ENCODE data around the gene ATAD2B. TPM values are rescaled to one million over a fixed set of nuclear protein-coding genes. Genes with fewer than 3 reads are reported as not detected.

ATAD2B gene
- total and polyA plus RNA-seq, 2 of the 4 experiments (the other 2 are of a cell fraction), result 1.5 to 5.0 TPM

DNA sequence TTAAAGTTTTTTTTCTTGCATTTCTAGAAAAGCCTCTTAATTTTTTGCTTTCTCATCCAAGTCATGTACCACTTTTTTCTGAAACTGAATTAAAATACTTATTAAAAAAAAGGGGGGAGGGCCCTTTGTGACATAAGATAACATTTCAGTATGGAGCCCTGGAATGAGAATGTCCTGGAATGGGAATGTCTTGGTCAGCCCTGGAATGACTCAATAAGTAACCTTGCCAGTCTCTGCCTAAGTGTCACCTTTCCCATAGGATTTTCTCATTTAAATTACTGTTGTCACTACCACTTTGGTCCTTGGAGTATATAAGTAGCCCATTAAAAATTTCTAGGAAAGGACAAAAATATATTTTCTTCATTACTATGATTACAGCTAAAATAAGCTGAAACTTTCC, 18.1 kb upstream of the ATAD2B start:
- ChIA-PET POLR2A (ENCODE audit: unreplicated experiment) (no interaction called here), CTCF (no interaction called here)
- H2AFZ ChIP-seq (replicated peaks; ENCODE audit: low read length, poor library complexity), result no peak overlapping the region
- peak overlapping the region; percentile 32 for H2BK5ac ChIP-seq (ENCODE audit: low read depth, low read length, poor library complexity, severe bottlenecking)
- H4K5ac ChIP-seq (ENCODE audit: low read depth, low read length), result no peak overlapping the region
- H3K4me2 ChIP-seq (ENCODE audit: low read depth, low read length), result no peak overlapping the region; the same call in 1 of the 2 replicates
- DNase-seq (peak; percentile 22), ATAC-seq (ENCODE audit: low read depth) (no peak)
- no peaks in the 10 kb centered on the region for H3K27me3 ChIP-seq (ENCODE audit: control insufficient read depth, insufficient read depth, low read length)
- H3K4ac ChIP-seq (ENCODE audit: low read depth, low read length), result no peak overlapping the region
- H2AK9ac ChIP-seq (replicated peaks; ENCODE audit: low read depth, low read length, poor library complexity), result no peak overlapping the region
- no peak overlapping the region for H2AK5ac ChIP-seq (ENCODE audit: low read depth, low read length)
- intact Hi-C loops (cut with micrococcal nuclease), result loop anchor here (10.0 kb wide), 1 partner anchor 100 kb away; the partner anchor contains the start of genes FKBP1B and WDCP
- no peak overlapping the region for H2BK120ac ChIP-seq (ENCODE audit: low read depth, low read length)
- H4K91ac ChIP-seq (ENCODE audit: insufficient read depth, low read depth, low read length), result no peak overlapping the region
- dilution Hi-C loops (cut with HindIII; ENCODE audit: low sequenced_read_pairs, unreplicated experiment), result no loop called here
- H3K9me3 ChIP-seq (ENCODE audit: control insufficient read depth, insufficient read depth, low read length), result no peaks in the 10 kb centered on the region
- peaks cover 10% of the 10 kb centered on the region for H3K4me1 ChIP-seq (ENCODE audit: control insufficient read depth, insufficient read depth, low read length)
- TF ChIP-seq RAD21 (IDR thresholded peaks at IDR 0.05; ENCODE audit: low read length) (no peak), MAZ (IDR thresholded peaks at IDR 0.05; ENCODE audit: borderline replicate concordance, low read depth, low read length) (no peak), RCOR1 (IDR thresholded peaks at IDR 0.05; ENCODE audit: insufficient replicate concordance, low read length) (no peak), POLR2A (IDR thresholded peaks at IDR 0.05; ENCODE audit: low read depth, low read length) (no peak), MAFK (IDR thresholded peaks at IDR 0.05; ENCODE audit: low read depth, low read length) (no peak), CEBPB (IDR thresholded peaks at IDR 0.05; ENCODE audit: low read depth, low read length) (no peak), SMC3 (IDR thresholded peaks at IDR 0.05; ENCODE audit: low read depth, low read length) (no peak), MXI1 (IDR thresholded peaks at IDR 0.05; ENCODE audit: borderline replicate concordance, low read depth, low read length) (no peak), RFX5 (IDR thresholded peaks at IDR 0.05; ENCODE audit: low read depth, low read length) (no peak), FOS (IDR thresholded peaks at IDR 0.05; ENCODE audit: low read depth, low read length) (no peak), CHD1 (IDR thresholded peaks at IDR 0.05; ENCODE audit: low read depth, low read length) (no peak)
- TF ChIP-seq, protein P1, sequence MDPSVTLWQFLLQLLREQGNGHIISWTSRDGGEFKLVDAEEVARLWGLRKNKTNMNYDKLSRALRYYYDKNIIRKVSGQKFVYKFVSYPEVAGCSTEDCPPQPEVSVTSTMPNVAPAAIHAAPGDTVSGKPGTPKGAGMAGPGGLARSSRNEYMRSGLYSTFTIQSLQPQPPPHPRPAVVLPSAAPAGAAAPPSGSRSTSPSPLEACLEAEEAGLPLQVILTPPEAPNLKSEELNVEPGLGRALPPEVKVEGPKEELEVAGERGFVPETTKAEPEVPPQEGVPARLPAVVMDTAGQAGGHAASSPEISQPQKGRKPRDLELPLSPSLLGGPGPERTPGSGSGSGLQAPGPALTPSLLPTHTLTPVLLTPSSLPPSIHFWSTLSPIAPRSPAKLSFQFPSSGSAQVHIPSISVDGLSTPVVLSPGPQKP (IDR thresholded peaks at IDR 0.05; ENCODE audit: borderline replicate concordance, low read depth, low read length), result no peak
- TF ChIP-seq, protein P2, sequence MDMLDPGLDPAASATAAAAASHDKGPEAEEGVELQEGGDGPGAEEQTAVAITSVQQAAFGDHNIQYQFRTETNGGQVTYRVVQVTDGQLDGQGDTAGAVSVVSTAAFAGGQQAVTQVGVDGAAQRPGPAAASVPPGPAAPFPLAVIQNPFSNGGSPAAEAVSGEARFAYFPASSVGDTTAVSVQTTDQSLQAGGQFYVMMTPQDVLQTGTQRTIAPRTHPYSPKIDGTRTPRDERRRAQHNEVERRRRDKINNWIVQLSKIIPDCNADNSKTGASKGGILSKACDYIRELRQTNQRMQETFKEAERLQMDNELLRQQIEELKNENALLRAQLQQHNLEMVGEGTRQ (IDR thresholded peaks at IDR 0.05; ENCODE audit: low read depth, low read length), result no peak
- TF ChIP-seq, protein P3, sequence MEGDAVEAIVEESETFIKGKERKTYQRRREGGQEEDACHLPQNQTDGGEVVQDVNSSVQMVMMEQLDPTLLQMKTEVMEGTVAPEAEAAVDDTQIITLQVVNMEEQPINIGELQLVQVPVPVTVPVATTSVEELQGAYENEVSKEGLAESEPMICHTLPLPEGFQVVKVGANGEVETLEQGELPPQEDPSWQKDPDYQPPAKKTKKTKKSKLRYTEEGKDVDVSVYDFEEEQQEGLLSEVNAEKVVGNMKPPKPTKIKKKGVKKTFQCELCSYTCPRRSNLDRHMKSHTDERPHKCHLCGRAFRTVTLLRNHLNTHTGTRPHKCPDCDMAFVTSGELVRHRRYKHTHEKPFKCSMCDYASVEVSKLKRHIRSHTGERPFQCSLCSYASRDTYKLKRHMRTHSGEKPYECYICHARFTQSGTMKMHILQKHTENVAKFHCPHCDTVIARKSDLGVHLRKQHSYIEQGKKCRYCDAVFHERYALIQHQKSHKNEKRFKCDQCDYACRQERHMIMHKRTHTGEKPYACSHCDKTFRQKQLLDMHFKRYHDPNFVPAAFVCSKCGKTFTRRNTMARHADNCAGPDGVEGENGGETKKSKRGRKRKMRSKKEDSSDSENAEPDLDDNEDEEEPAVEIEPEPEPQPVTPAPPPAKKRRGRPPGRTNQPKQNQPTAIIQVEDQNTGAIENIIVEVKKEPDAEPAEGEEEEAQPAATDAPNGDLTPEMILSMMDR (conservative IDR thresholded peaks at IDR 0.05; ENCODE audit: low read depth, low read length), result no peak
- H4K20me1 ChIP-seq (ENCODE audit: insufficient read depth, low read length), result peaks cover 9% of the 10 kb centered on the region; the same call in 1 of the 2 replicates
- H3K56ac ChIP-seq (ENCODE audit: extremely low read depth, insufficient read depth, low read length), result no peak overlapping the region
- H2BK15ac ChIP-seq (ENCODE audit: low read depth, low read length), result no peak overlapping the region
- H3K14ac ChIP-seq (replicated peaks; ENCODE audit: low read depth, low read length), result no peak overlapping the region; the same call in 1 of the 2 replicates
- no peak overlapping the region for H3K18ac ChIP-seq (ENCODE audit: low read depth, low read length)
- peaks cover 16% of the 10 kb centered on the region for H3K9me1 ChIP-seq (ENCODE audit: insufficient read depth, low read length)
- no TSS peak for BruUV-seq (replicated peaks)
- no peak overlapping the region for H3K9ac ChIP-seq (ENCODE audit: low read depth, low read length)
- H4K8ac ChIP-seq (ENCODE audit: low read depth in 2 of 2, low read length in 2 of 2), result no peak overlapping the region
- peaks cover 5% of the 10 kb centered on the region for H3K36me3 ChIP-seq (ENCODE audit: control insufficient read depth, insufficient read depth, low read length)
- H2BK20ac ChIP-seq (ENCODE audit: low read depth, low read length), result no peak overlapping the region
- H3K27ac ChIP-seq (ENCODE audit: insufficient read depth, low read length), result peak overlapping the region; percentile 13; the same call in 1 of the 2 replicates
- no peak overlapping the region for H3K23ac ChIP-seq (ENCODE audit: low read depth, low read length)
- H3K4me3 ChIP-seq (ENCODE audit: insufficient read depth, low read depth, low read length), result no peak overlapping the region
- peaks cover 23 to 68% of the 10 kb centered on the region in 2 experiments for H3K79me1 ChIP-seq (ENCODE audit: low read depth in 1 of 2, low read length in 2 of 2)
- in situ Hi-C loops (cut with MboI; ENCODE audit: low sequenced_read_pairs), result no loop called here
